Ovary (tissue), 3 donors: Measurements from ENCODE around the gene FASTK.

ENCODE experiments used
- CTCF ChIP-seq, 3 donors: fragments of 450-650 bp in 2 of 3; fragments of 200-600 bp in 1 of 3; IDR thresholded peaks; one replicate each; pipeline versions ENCODE4 v1.5.1 to v1.8.0; 2016 to 2022; ENCODE audit warnings: antibody characterized with exemption in 3 of 3, mild to moderate bottlenecking in 1 of 3
- POLR2A ChIP-seq: fragments of 450-650 bp; IDR thresholded peaks from one replicate; pipeline ENCODE4 v1.6.1; 2017; ENCODE audit warnings: antibody characterized with exemption, mild to moderate bottlenecking, moderate library complexity
- donor health status: DM: no; HTN: no; CAD: no.

GRCh38 chr7:151038951-151039849 is 41.4 kb downstream of the FASTK start:
- TF ChIP-seq POLR2A (no peak), CTCF (IDR thresholded peaks at IDR 0.05) (no peak)
